ENCODE measurements around the gene PFKFB2.

GRCh38 chr1:207030522-207031009 lies 22.5 kb upstream of the PFKFB2 start:
- TF ChIP-seq CTCF (IDR thresholded peaks at IDR 0.05) (no peak), POLR2A (IDR thresholded peaks at IDR 0.05) (no peak), EP300 (IDR thresholded peaks at IDR 0.05) (no peak)

Measured in upper lobe of left lung (tissue), 4 donors.